GM21381 (cell line): Measurements from ENCODE around the gene DPF3.

Source experiments
- ATAC-seq: cut with Tn5 transposase; IDR thresholded peaks from one replicate; pipeline ENCODE4 v1.9.1; 2021; ENCODE audit warnings: mild to moderate bottlenecking, moderate library complexity; ENCODE audit not compliant: unreplicated experiment

Gene DPF3

GRCh38 chr14:72582582-72582981 lies 311.3 kb downstream of the DPF3 start:
- no peak for ATAC-seq

- ATAC-seq, result no peak
Measured at GRCh38 chr14:72578514-72578913, 315.4 kb downstream of the DPF3 start.

GRCh38 chr14:72577521-72577920 lies 316.4 kb downstream of the DPF3 start:
- ATAC-seq, result no peak

GRCh38 chr14:72576258-72576657 lies 317.6 kb downstream of the DPF3 start:
- no peak for ATAC-seq

GRCh38 chr14:72574715-72575114 lies 319.2 kb downstream of the DPF3 start:
- ATAC-seq, result no peak

- ATAC-seq, result no peak
Measured at GRCh38 chr14:72573725-72574417, 320.0 kb downstream of the DPF3 start.
